PC-9 (cell line): ENCODE results near the gene RRH. TPM values are rescaled to one million over a fixed set of nuclear protein-coding genes. Genes with fewer than 3 reads are reported as not detected.

Experiments used
- BruUV-seq: library from RNA; stranded (reverse); fragments of 400-500 nt; replicated peaks from 2 replicates; lab custom pipeline; 2021; lab: Mats Ljungman, UMichigan
- CTCF ChIA-PET: fragments of 300-600 bp; sonication (Branson Sonifier 250); formaldehyde crosslinking; loops from one replicate; lab custom pipeline; 2022; ENCODE audit warnings: antibody characterized with exemption; lab: Charles Lee
- POLR2A ChIA-PET: fragments of 300-600 bp; sonication (Branson Sonifier 250); formaldehyde crosslinking; loops from one replicate; lab custom pipeline; 2022; ENCODE audit warnings: antibody characterized with exemption; ENCODE audit not compliant: unreplicated experiment; lab: Charles Lee
- DNase-seq, 2 experiments: peaks; one replicate each; pipeline versions ENCODE4 v3.0.0 to v3.0.0-alpha.2; 2015 to 2022; ENCODE audit warnings: mixed read lengths in 1 of 2
- H2AFZ ChIP-seq: fragments of 200-600 bp; sonication (generic); 2 replicates; pipeline ENCODE4 v1.8.1; 2017; ENCODE audit warnings: antibody characterized with exemption
- H3F3A ChIP-seq: fragments of 200-600 bp; sonication (generic); 2 replicates; pipeline ENCODE4 v1.8.1; 2017; ENCODE audit warnings: antibody characterized with exemption, mild to moderate bottlenecking, low read depth; ENCODE audit not compliant: insufficient read depth
- H3K27ac ChIP-seq: fragments of 200-600 bp; sonication (generic); 2 replicates; pipeline ENCODE4 v1.6.1; 2016; ENCODE audit warnings: mixed run types
- H3K27me3 ChIP-seq: fragments of 200-600 bp; sonication (generic); 2 replicates; pipeline ENCODE4 v1.6.1; 2016; ENCODE audit warnings: low read depth, mixed run types; ENCODE audit not compliant: insufficient read depth
- H3K36me3 ChIP-seq: fragments of 200-600 bp; sonication (generic); 2 replicates; pipeline ENCODE4 v1.6.1; 2016; ENCODE audit warnings: low read depth, mixed run types
- H3K4me1 ChIP-seq: fragments of 200-600 bp; sonication (generic); replicated peaks from 2 replicates; pipeline ENCODE4 v1.6.1; 2016; ENCODE audit warnings: mixed run types; ENCODE audit not compliant: insufficient read depth
- H3K4me2 ChIP-seq: fragments of 200-600 bp; sonication (generic); 2 replicates; pipeline ENCODE4 v1.6.1; 2017; ENCODE audit warnings: mixed run types
- H3K4me3 ChIP-seq: fragments of 200-600 bp; sonication (generic); 2 replicates; pipeline ENCODE4 v1.6.1; 2016; ENCODE audit warnings: mixed run types
- H3K79me2 ChIP-seq: fragments of 200-600 bp; sonication (generic); 2 replicates; pipeline ENCODE4 v1.6.1; 2017; ENCODE audit warnings: low read depth, mixed run types
- H3K9me2 ChIP-seq: fragments of 200-600 bp; sonication (generic); 2 replicates; pipeline ENCODE4 v1.8.1; 2017; ENCODE audit warnings: mild to moderate bottlenecking; ENCODE audit not compliant: insufficient read depth
- H3K9me3 ChIP-seq: fragments of 200-600 bp; sonication (generic); 2 replicates; pipeline ENCODE4 v1.8.1; 2016; ENCODE audit warnings: low read depth; ENCODE audit not compliant: insufficient read depth
- H4K20me1 ChIP-seq: fragments of 200-600 bp; sonication (generic); 2 replicates; pipeline ENCODE4 v1.8.1; 2017; ENCODE audit not compliant: insufficient read depth
- EZH2 ChIP-seq: fragments of 200-600 bp; sonication (generic); IDR thresholded peaks from 2 replicates; pipeline ENCODE4 v1.8.0; 2017; ENCODE audit warnings: antibody characterized with exemption, low read depth
- intact Hi-C: fragments of 100-400 bp; cut with micrococcal nuclease; formaldehyde crosslinking; loops from one replicate; pipeline ENCODE4 v1.10.0; 2022; ENCODE audit not compliant: unreplicated experiment
- total RNA-seq: library from RNA; stranded (reverse); gene quantifications from 2 replicates; pipeline ENCODE4 v1.2.3, GENCODE V29; 2021
- TF ChIP-seq, protein P1 (sequence below): fragments of 200-600 bp; sonication (generic); conservative IDR thresholded peaks from 2 replicates; pipeline ENCODE4 v1.6.1; 2017; ENCODE audit warnings: mixed run types, antibody characterized with exemption, mild to moderate bottlenecking, moderate library complexity

The RRH gene
- total RNA-seq, 1 experiment from 2014 or later, result 0.24 TPM

DNA sequence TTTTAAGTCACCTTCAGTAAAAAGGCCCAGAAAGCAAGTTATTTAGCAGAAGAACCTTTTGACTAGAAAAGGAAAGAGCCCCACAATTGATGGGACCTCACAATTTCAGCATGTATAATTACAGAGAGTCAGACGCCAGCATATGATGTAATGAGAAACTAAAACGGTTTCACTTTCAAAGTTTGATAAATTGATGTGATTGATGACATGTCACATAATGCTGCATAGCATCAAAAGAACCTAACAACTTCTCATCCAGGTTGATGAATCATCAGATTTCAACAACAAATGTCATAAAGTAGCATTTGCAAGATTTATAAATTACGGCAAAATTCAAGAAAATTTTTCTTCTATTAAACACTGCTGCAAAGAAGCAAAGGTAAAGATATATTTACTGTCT is 16.1 kb upstream of the RRH start:
- Histone ChIP-seq H3K9me3 (no peaks in the 10 kb centered on the region), H3K4me2 (no peak overlapping the region), H3K4me1 (peaks cover 10% of the 10 kb centered on the region; the same call in 1 of the 2 replicates), H3K9me2 (no peaks in the 10 kb centered on the region), H3K27ac (no peak overlapping the region), H3K27me3 (no peaks in the 10 kb centered on the region), H2AFZ (no peak overlapping the region), H3K36me3 (no peaks in the 10 kb centered on the region), H3K79me2 (peaks cover 13% of the 10 kb centered on the region), H4K20me1 (no peaks in the 10 kb centered on the region), H3K4me3 (no peak overlapping the region), H3F3A (peaks cover 19% of the 10 kb centered on the region; the same call in 1 of the 2 replicates)
- no TSS peak for BruUV-seq
- ChIA-PET CTCF (no interaction called here), POLR2A (no interaction called here)
- intact Hi-C loops, result no loop called here
- DNase-seq, result no peak
- TF ChIP-seq EZH2, result no peak
- TF ChIP-seq, protein P1, sequence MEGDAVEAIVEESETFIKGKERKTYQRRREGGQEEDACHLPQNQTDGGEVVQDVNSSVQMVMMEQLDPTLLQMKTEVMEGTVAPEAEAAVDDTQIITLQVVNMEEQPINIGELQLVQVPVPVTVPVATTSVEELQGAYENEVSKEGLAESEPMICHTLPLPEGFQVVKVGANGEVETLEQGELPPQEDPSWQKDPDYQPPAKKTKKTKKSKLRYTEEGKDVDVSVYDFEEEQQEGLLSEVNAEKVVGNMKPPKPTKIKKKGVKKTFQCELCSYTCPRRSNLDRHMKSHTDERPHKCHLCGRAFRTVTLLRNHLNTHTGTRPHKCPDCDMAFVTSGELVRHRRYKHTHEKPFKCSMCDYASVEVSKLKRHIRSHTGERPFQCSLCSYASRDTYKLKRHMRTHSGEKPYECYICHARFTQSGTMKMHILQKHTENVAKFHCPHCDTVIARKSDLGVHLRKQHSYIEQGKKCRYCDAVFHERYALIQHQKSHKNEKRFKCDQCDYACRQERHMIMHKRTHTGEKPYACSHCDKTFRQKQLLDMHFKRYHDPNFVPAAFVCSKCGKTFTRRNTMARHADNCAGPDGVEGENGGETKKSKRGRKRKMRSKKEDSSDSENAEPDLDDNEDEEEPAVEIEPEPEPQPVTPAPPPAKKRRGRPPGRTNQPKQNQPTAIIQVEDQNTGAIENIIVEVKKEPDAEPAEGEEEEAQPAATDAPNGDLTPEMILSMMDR, result no peak

- ChIA-PET CTCF (no interaction called here), POLR2A (interaction anchor here (0.7 kb wide), 2 partner anchors 12 to 192 kb away, joined by 6 to 7 read pairs; partner anchors contain the start of gene RRH)
- BruUV-seq, result TSS peak; percentile 58
- peaks cover 9% of the 10 kb centered on the region for H3K36me3 ChIP-seq
- H3K9me2 ChIP-seq, result no peaks in the 10 kb centered on the region
- no peaks in the 10 kb centered on the region for H3K9me3 ChIP-seq
- peaks cover 20% of the 10 kb centered on the region for H3K4me1 ChIP-seq
- no peak for TF ChIP-seq EZH2
- TF ChIP-seq, protein P1, result no peak
- H3K4me3 ChIP-seq, result peak within 1 kb of the TSS; percentile 90
- peak within 1 kb of the TSS; percentile 96 for H3K4me2 ChIP-seq
- H3K27ac ChIP-seq, result peak within 1 kb of the TSS; percentile 86
- DNase-seq, result peak; percentile 80 to 91
- intact Hi-C loops, result loop anchor here (1.0 to 5.0 kb wide), 3 partner anchors 85 to 162 kb away; partner anchors contain the start of genes CASP6 and PLA2G12A
- peak within 1 kb of the TSS; percentile 96 for H2AFZ ChIP-seq
- no peaks in the 10 kb centered on the region for H3K27me3 ChIP-seq
- H3K79me2 ChIP-seq, result peaks cover 42% of the 10 kb centered on the region
- H3F3A ChIP-seq, result peaks cover 19% of the 10 kb centered on the region; the same call in 1 of the 2 replicates
- no peaks in the 10 kb centered on the region for H4K20me1 ChIP-seq
Measured at GRCh38 chr4:109815151-109816081, 12.4 kb upstream of the RRH start, which contains the start of gene GAR1. Gene GAR1 (plus strand): TSS chr4:109815762. CDS start chr4:109816165, 403 bp downstream.

DNA sequence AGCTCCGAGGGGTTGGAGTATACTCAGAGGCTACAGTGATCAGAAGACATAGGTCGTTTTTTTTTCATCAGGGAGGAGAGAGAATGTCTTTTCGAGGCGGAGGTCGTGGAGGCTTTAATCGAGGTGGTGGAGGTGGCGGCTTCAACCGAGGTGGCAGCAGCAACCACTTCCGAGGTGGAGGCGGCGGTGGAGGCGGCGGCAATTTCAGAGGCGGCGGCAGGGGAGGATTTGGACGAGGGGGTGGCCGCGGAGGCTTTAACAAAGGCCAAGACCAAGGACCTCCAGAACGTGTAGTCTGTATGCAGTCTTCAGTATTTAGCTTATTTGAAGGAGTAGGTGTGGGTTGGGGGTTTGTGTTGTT is 11.7 kb upstream of the RRH start:
- no peaks in the 10 kb centered on the region for H3K9me3 ChIP-seq
- peaks cover 9% of the 10 kb centered on the region for H3K36me3 ChIP-seq
- POLR2A ChIA-PET, result interaction anchor here (0.6 kb wide), 1 partner anchor 96 kb away, joined by 6 read pairs; the partner anchor contains the start of gene EGF
- H3K27ac ChIP-seq, result peak overlapping the region; percentile 86
- intact Hi-C loops, result loop anchor here (5.0 kb wide), 2 partner anchors 114 to 161 kb away; partner anchors contain the start of gene CASP6
- TF ChIP-seq EZH2, result no peak
- TF ChIP-seq, protein P1, result no peak
- peaks cover 19% of the 10 kb centered on the region; the same call in 1 of the 2 replicates for H3F3A ChIP-seq
- H4K20me1 ChIP-seq, result no peaks in the 10 kb centered on the region
- peak overlapping the region; percentile 96 for H2AFZ ChIP-seq
- H3K27me3 ChIP-seq, result no peaks in the 10 kb centered on the region
- H3K4me2 ChIP-seq, result peak overlapping the region; percentile 96
- peak overlapping the region; percentile 90 for H3K4me3 ChIP-seq
- peaks cover 20% of the 10 kb centered on the region for H3K4me1 ChIP-seq
- CTCF ChIA-PET, result no interaction called here
- no peak for DNase-seq
- no TSS peak for BruUV-seq
- peaks cover 42% of the 10 kb centered on the region for H3K79me2 ChIP-seq
- no peaks in the 10 kb centered on the region for H3K9me2 ChIP-seq
